ENCODE data around the gene UMODL1. TPM values are rescaled to one million over a fixed set of nuclear protein-coding genes. Genes with fewer than 3 reads are reported as not detected.

The UMODL1 gene
- total RNA-seq, 2 experiments from 2014 or later = 0.10 to 0.21 TPM

- Mint-ChIP-seq H3K9me3 (no peaks in the 10 kb centered on the region), H3K36me3 (ENCODE audit: low read depth) (no peaks in the 10 kb centered on the region), H3K4me1 (peaks cover under 1% of the 10 kb centered on the region), H3K27ac (no peak overlapping the region), H3K27me3 (peaks cover 3% of the 10 kb centered on the region), H3K4me3 (no peak overlapping the region)
- ChIA-PET CTCF (interaction anchor here (1.8 kb wide), 1 partner anchor 36 kb away, joined by 7 read pairs; no protein-coding TSS in a partner anchor), POLR2A (no interaction called here)
- no peak for DNase-seq
Measured at GRCh38 chr21:42081931-42082381, 10.8 kb downstream of the UMODL1 start.

GRCh38 chr21:42082501-42083360, 11.6 kb downstream of the UMODL1 start:
- no peak for DNase-seq
- no peaks in the 10 kb centered on the region for H3K9me3 Mint-ChIP-seq
- ChIA-PET CTCF (interaction anchor here (1.8 kb wide), 1 partner anchor 35 kb away, joined by 7 read pairs; no protein-coding TSS in a partner anchor), POLR2A (no interaction called here)
- no peaks in the 10 kb centered on the region for H3K36me3 Mint-ChIP-seq (ENCODE audit: low read depth)
- no peak overlapping the region for H3K27ac Mint-ChIP-seq
- no peak overlapping the region for H3K4me3 Mint-ChIP-seq
- H3K4me1 Mint-ChIP-seq = peaks cover 4% of the 10 kb centered on the region
- peaks cover 3% of the 10 kb centered on the region for H3K27me3 Mint-ChIP-seq

- ChIA-PET POLR2A (no interaction called here), CTCF (interaction anchor here (1.8 kb wide), 1 partner anchor 34 kb away, joined by 7 read pairs; no protein-coding TSS in a partner anchor)
- Mint-ChIP-seq H3K27ac (peak overlapping the region; percentile 60), H3K4me3 (no peak overlapping the region), H3K9me3 (no peaks in the 10 kb centered on the region), H3K4me1 (peaks cover 6% of the 10 kb centered on the region), H3K36me3 (ENCODE audit: low read depth) (no peaks in the 10 kb centered on the region), H3K27me3 (peaks cover 3% of the 10 kb centered on the region)
- DNase-seq = no peak
Measured at GRCh38 chr21:42083361-42083690, 12.2 kb downstream of the UMODL1 start.

- Mint-ChIP-seq H3K9me3 (no peaks in the 10 kb centered on the region), H3K27ac (no peak overlapping the region), H3K4me3 (no peak overlapping the region), H3K4me1 (peaks cover 13% of the 10 kb centered on the region), H3K36me3 (ENCODE audit: low read depth) (no peaks in the 10 kb centered on the region), H3K27me3 (peaks cover 3% of the 10 kb centered on the region)
- CTCF ChIA-PET = no interaction called here
- no peak for DNase-seq
- POLR2A ChIA-PET = no interaction called here
Measured at GRCh38 chr21:42084079-42084478, 13.0 kb downstream of the UMODL1 start.

GRCh38 chr21:42085246-42086077, 14.3 kb downstream of the UMODL1 start:
- Mint-ChIP-seq H3K36me3 (ENCODE audit: low read depth) (no peaks in the 10 kb centered on the region), H3K4me3 (no peak overlapping the region), H3K27me3 (peaks cover 3% of the 10 kb centered on the region), H3K9me3 (no peaks in the 10 kb centered on the region), H3K27ac (no peak overlapping the region), H3K4me1 (peaks cover 27% of the 10 kb centered on the region)
- CTCF ChIA-PET = no interaction called here
- no peak for DNase-seq
- POLR2A ChIA-PET = no interaction called here

GRCh38 chr21:42086969-42087368, 15.9 kb downstream of the UMODL1 start:
- DNase-seq = no peak
- POLR2A ChIA-PET = no interaction called here
- Mint-ChIP-seq H3K27me3 (peaks cover 10% of the 10 kb centered on the region), H3K4me1 (peaks cover 27% of the 10 kb centered on the region), H3K27ac (no peak overlapping the region), H3K9me3 (no peaks in the 10 kb centered on the region), H3K4me3 (no peak overlapping the region), H3K36me3 (ENCODE audit: low read depth) (no peaks in the 10 kb centered on the region)
- CTCF ChIA-PET = interaction anchor here (1.3 to 1.5 kb wide), 2 partner anchors 10 to 26 kb away, joined by 3 read pairs; no protein-coding TSS in a partner anchor

DNA sequence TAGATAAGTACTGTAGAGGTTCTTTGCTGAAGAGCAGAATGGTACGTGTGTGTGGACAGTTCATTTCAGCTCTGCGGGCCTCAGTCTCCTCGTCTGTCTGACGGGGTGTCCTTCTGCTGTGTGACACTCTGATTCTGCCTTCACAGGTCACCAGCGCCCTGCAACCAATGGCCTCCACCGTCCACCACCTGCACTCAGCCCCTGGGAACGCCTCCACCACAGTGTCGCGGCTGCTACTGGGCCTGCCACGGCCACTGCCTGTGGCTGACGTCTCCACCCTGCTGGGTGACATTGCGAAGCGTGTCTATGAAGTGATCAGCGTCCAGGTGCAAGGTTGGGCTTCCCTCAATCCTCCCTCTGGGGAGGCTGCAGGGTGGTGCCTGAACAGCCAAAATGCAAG, 17.0 kb downstream of the UMODL1 start:
- Mint-ChIP-seq H3K4me3 (no peak overlapping the region), H3K27ac (no peak overlapping the region), H3K27me3 (peaks cover 11% of the 10 kb centered on the region), H3K9me3 (no peaks in the 10 kb centered on the region), H3K36me3 (ENCODE audit: low read depth) (no peaks in the 10 kb centered on the region), H3K4me1 (peaks cover 27% of the 10 kb centered on the region)
- CTCF ChIA-PET = interaction anchor here (3.3 kb wide), 1 partner anchor 20 kb away, joined by 8 read pairs; no protein-coding TSS in a partner anchor
- DNase-seq = no peak
- POLR2A ChIA-PET = no interaction called here

GRCh38 chr21:42088658-42089057, 17.5 kb downstream of the UMODL1 start:
- Mint-ChIP-seq H3K27ac (peak overlapping the region; percentile 84), H3K27me3 (peaks cover 9% of the 10 kb centered on the region), H3K4me3 (no peak overlapping the region), H3K9me3 (no peaks in the 10 kb centered on the region), H3K4me1 (peaks cover 27% of the 10 kb centered on the region), H3K36me3 (ENCODE audit: low read depth) (no peaks in the 10 kb centered on the region)
- POLR2A ChIA-PET = no interaction called here
- CTCF ChIA-PET = interaction anchor here (3.3 kb wide), 1 partner anchor 19 kb away, joined by 8 read pairs; no protein-coding TSS in a partner anchor
- DNase-seq = no peak

DNA sequence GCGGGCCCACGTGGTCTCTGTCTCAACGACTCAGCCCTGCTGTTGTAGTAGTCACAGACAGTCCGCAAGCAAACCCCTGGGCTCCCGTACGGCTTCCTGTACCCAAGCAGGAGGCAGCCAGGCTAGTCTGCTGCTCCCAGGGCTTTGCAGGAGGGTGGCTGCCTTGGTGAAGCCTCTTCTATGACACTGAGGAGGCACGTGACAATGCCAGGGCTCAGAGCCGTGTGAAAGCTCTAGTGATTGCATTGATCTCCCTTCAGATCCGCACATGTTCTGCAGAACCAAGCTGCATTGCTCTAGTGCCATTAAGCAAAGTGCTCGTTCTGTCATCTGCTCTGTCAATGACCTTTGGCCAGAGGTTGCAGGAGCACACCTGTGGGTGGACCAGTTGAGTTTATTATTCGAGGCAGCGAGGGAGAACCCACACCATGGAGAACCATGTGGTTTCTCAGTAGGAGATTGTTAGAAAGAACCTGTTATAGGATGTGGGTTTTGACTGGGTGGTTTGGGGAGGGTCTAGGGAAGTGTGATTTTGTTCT, 18.0 kb downstream of the UMODL1 start:
- no peaks in the 10 kb centered on the region for H3K9me3 Mint-ChIP-seq
- DNase-seq = peak; percentile 47
- CTCF ChIA-PET = interaction anchor here (3.3 kb wide), 1 partner anchor 19 kb away, joined by 8 read pairs; no protein-coding TSS in a partner anchor

GRCh38 chr21:42089665-42090310, 18.7 kb downstream of the UMODL1 start:
- H3K27me3 Mint-ChIP-seq = peaks cover 9% of the 10 kb centered on the region
- DNase-seq = no peak
- POLR2A ChIA-PET = no interaction called here
- peak overlapping the region; percentile 84 for H3K27ac Mint-ChIP-seq
- no peak overlapping the region for H3K4me3 Mint-ChIP-seq
- H3K4me1 Mint-ChIP-seq = peaks cover 27% of the 10 kb centered on the region
- no peaks in the 10 kb centered on the region for H3K36me3 Mint-ChIP-seq (ENCODE audit: low read depth)
- CTCF ChIA-PET = interaction anchor here (0.5 to 3.3 kb wide), 3 partner anchors 13 to 18 kb away, joined by 4 to 8 read pairs (median 4); no protein-coding TSS in a partner anchor
- no peaks in the 10 kb centered on the region for H3K9me3 Mint-ChIP-seq

More for the DNA sequence above, 18.0 kb downstream of the UMODL1 start:
- POLR2A ChIA-PET = no interaction called here
- H3K36me3 Mint-ChIP-seq (ENCODE audit: low read depth) = no peaks in the 10 kb centered on the region
- H3K4me1 Mint-ChIP-seq = peaks cover 27% of the 10 kb centered on the region
- H3K4me3 Mint-ChIP-seq = peak overlapping the region; percentile 8
- peak overlapping the region; percentile 84 for H3K27ac Mint-ChIP-seq
- peaks cover 9% of the 10 kb centered on the region for H3K27me3 Mint-ChIP-seq

GRCh38 chr21:42091899-42092508, 20.9 kb downstream of the UMODL1 start:
- peaks cover 11% of the 10 kb centered on the region for H3K27me3 Mint-ChIP-seq

DNA sequence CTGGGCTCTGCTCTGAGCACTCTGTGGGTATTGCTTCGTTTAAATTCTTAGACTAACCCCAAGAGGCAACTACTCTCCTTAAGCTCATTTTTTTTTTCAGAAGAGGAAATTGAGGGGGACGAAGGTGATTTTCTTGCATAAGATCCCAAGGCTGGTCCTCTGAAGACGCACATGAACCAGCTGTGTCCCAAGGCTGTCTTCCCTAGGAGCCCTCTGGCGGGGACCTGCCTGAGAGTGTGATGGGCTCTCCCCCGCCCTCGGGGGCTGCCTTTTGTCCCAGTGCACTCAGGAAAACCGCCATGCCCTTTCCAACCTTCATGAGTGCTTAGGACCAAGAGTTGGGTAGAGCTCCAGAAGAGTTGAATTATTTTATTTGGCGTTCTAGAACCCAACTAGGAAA, 21.7 kb downstream of the UMODL1 start:
- Mint-ChIP-seq H3K27ac (no peak overlapping the region), H3K36me3 (ENCODE audit: low read depth) (no peaks in the 10 kb centered on the region), H3K4me3 (no peak overlapping the region), H3K9me3 (no peaks in the 10 kb centered on the region), H3K4me1 (peaks cover 23% of the 10 kb centered on the region), H3K27me3 (peaks cover 11% of the 10 kb centered on the region)
- ChIA-PET POLR2A (no interaction called here), CTCF (interaction anchor here (1.1 kb wide), 1 partner anchor 27 kb away, joined by 3 read pairs; no protein-coding TSS in a partner anchor)
- no peak for DNase-seq

More at GRCh38 chr21:42091899-42092508, 20.9 kb downstream of the UMODL1 start:
- Mint-ChIP-seq H3K36me3 (ENCODE audit: low read depth) (no peaks in the 10 kb centered on the region), H3K9me3 (no peaks in the 10 kb centered on the region), H3K27ac (no peak overlapping the region), H3K4me3 (no peak overlapping the region), H3K4me1 (peaks cover 26% of the 10 kb centered on the region)
- no peak for DNase-seq
- POLR2A ChIA-PET = no interaction called here
- CTCF ChIA-PET = interaction anchor here (1.1 kb wide), 1 partner anchor 27 kb away, joined by 3 read pairs; no protein-coding TSS in a partner anchor

All from activated CD4-positive, alpha-beta T cell treated with anti-CD3 and anti-CD28 coated beads, Interleukin-2, amount 10 ng/mL, durations not matched to agents 7 days and 5 days (primary cell).